ENCODE measurements around the gene UFC1. TPM values are rescaled to one million over a fixed set of nuclear protein-coding genes. Genes with fewer than 3 reads are reported as not detected.

The UFC1 gene
- total and polyA plus RNA-seq, 2 of the 13 experiments (the other 11 are each of a cell fraction or from before 2014, with no cell fraction given): 72.8 to 85.2 TPM

DNA sequence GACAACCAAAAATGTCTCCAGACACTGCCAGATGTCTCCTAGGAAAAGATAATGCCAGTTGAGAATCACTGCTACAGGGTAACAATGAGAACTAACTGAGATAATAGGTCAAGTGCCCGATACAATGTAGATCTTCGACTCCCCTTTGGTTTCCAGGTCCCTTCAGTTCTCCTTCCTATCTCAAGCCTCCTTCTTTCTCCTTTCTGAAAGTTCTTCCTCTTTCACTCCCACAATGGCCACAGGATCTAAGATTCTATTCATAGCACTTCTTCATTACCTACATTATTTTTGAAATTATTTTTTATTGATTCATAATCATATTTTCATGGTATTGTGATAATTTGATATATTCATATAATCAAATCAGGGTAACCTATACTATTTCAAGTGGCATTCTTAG, 42.3 kb upstream of the UFC1 start:
- intact Hi-C loops (cut with micrococcal nuclease; ENCODE audit: unreplicated experiment) (no loop called here), in situ Hi-C loops (cut with HindIII; ENCODE audit: extremely low pct_ligation_motif_present, low pct_unique_long_range_greater_than_20kb) (no loop called here)
- ChIA-PET POLR2A (interaction anchor here (0.8 kb wide), 1 partner anchor 12 kb away, joined by 3 read pairs; no protein-coding TSS in a partner anchor), CTCF (ENCODE audit: low intra/inter-chr PET ratio, low total read pairs) (no interaction called here)
- no peak overlapping the region for H3K4me3 ChIP-seq (replicated peaks in 1 of 3; ENCODE audit: insufficient read depth in 1 of 3, low read depth in 2 of 3, low read length in 3 of 3)
- WGBS (ENCODE audit: low lambda C conversion rate): 95% methylated on average over 2 of the region's 2 CpGs
- FAIRE-seq (no peak), ATAC-seq (no peak), DNase-seq (ENCODE audit: low spot score) (no peak)
- no peak overlapping the region for H3K4me2 ChIP-seq (ENCODE audit: low read depth, low read length)
- H3K4me1 ChIP-seq (ENCODE audit: insufficient read depth, low read length): peaks cover 43% of the 10 kb centered on the region
- H3K79me2 ChIP-seq (ENCODE audit: insufficient read depth, low read length): peaks cover 66% of the 10 kb centered on the region
- H3K27ac ChIP-seq (ENCODE audit: extremely low read length, insufficient read depth, low read length): no peak overlapping the region
- BruUV-seq (replicated peaks): no TSS peak
- peaks cover 11% of the 10 kb centered on the region; the same call in 1 of the 2 replicates for H4K20me1 ChIP-seq (ENCODE audit: insufficient read depth, low read length)
- H3K9me3 ChIP-seq (ENCODE audit: low read length): no peaks in the 10 kb centered on the region
- H3K36me3 ChIP-seq (replicated peaks in 1 of 2; ENCODE audit: control insufficient read depth in 1 of 2, insufficient read depth in 2 of 2, low read length in 2 of 2): peaks cover 2 to 12% of the 10 kb centered on the region in 2 experiments; a peak in 4 of 5 replicates
- TF ChIP-seq THYN1 (CRISPR knock-in tag; IDR thresholded peaks at IDR 0.05; ENCODE audit: borderline replicate concordance, low read depth) (no peak), BHLHE40 (IDR thresholded peaks at IDR 0.05; ENCODE audit: low read length) (no peak), ZNF782 (CRISPR knock-in tag; IDR thresholded peaks at IDR 0.05; ENCODE audit: borderline replicate concordance) (no peak), KLF12 (CRISPR knock-in tag; IDR thresholded peaks at IDR 0.05; ENCODE audit: borderline replicate concordance) (no peak), ZBTB42 (CRISPR knock-in tag; IDR thresholded peaks at IDR 0.05) (no peak), ZFP1 (CRISPR knock-in tag; IDR thresholded peaks at IDR 0.05) (no peak), ZNF232 (CRISPR knock-in tag; IDR thresholded peaks at IDR 0.05; ENCODE audit: borderline replicate concordance) (no peak), ZSCAN12 (CRISPR knock-in tag; IDR thresholded peaks at IDR 0.05) (no peak), ZNF343 (CRISPR knock-in tag; IDR thresholded peaks at IDR 0.05) (no peak), ARID2 (CRISPR knock-in tag; IDR thresholded peaks at IDR 0.05; ENCODE audit: borderline replicate concordance) (no peak)
- TF ChIP-seq, protein P1, sequence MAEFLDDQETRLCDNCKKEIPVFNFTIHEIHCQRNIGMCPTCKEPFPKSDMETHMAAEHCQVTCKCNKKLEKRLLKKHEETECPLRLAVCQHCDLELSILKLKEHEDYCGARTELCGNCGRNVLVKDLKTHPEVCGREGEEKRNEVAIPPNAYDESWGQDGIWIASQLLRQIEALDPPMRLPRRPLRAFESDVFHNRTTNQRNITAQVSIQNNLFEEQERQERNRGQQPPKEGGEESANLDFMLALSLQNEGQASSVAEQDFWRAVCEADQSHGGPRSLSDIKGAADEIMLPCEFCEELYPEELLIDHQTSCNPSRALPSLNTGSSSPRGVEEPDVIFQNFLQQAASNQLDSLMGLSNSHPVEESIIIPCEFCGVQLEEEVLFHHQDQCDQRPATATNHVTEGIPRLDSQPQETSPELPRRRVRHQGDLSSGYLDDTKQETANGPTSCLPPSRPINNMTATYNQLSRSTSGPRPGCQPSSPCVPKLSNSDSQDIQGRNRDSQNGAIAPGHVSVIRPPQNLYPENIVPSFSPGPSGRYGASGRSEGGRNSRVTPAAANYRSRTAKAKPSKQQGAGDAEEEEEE (CRISPR knock-in tag; IDR thresholded peaks at IDR 0.05; ENCODE audit: borderline replicate concordance): no peak
- TF ChIP-seq, protein P2, sequence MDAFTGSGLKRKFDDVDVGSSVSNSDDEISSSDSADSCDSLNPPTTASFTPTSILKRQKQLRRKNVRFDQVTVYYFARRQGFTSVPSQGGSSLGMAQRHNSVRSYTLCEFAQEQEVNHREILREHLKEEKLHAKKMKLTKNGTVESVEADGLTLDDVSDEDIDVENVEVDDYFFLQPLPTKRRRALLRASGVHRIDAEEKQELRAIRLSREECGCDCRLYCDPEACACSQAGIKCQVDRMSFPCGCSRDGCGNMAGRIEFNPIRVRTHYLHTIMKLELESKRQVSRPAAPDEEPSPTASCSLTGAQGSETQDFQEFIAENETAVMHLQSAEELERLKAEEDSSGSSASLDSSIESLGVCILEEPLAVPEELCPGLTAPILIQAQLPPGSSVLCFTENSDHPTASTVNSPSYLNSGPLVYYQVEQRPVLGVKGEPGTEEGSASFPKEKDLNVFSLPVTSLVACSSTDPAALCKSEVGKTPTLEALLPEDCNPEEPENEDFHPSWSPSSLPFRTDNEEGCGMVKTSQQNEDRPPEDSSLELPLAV (CRISPR knock-in tag; conservative IDR thresholded peaks at IDR 0.05; ENCODE audit: low read depth): no peak
- H3K27me3 ChIP-seq (ENCODE audit: control insufficient read depth in 1 of 2, insufficient read depth in 2 of 2, low read length in 2 of 2): no peaks in the 10 kb centered on the region
- H3K9ac ChIP-seq (ENCODE audit: insufficient read depth, low read depth, low read length): no peak overlapping the region
- no peak overlapping the region for H2AFZ ChIP-seq (ENCODE audit: low read length)

Data from HepG2 (cell line).